Measurements from ENCODE around the gene DCAF6.

- no peak for TF ChIP-seq CTCF (IDR thresholded peaks at IDR 0.05)
- TF ChIP-seq POLR2A (IDR thresholded peaks at IDR 0.05), result no peak
These were observed 59.8 kb downstream of the DCAF6 start for GRCh38 chr1:167996266-167996665.
